OCI-LY3 (cell line): ENCODE data around the gene PLA2G4F.

Experiments used
- EZH2phosphoT487 ChIP-seq: fragments of 200-600 bp; shearing (Covaris generic); IDR thresholded peaks from 2 replicates; pipeline ENCODE4 v1.6.1; 2018; ENCODE audit warnings: antibody characterized with exemption, mixed run types, low read depth
- TF ChIP-seq, protein P1 (sequence below): fragments of 200-600, 300-600 bp; sonication (generic); IDR thresholded peaks from 2 replicates; pipeline ENCODE4 v1.5.1; 2014; ENCODE audit warnings: antibody characterized with exemption, low read length, low read depth

DNA sequence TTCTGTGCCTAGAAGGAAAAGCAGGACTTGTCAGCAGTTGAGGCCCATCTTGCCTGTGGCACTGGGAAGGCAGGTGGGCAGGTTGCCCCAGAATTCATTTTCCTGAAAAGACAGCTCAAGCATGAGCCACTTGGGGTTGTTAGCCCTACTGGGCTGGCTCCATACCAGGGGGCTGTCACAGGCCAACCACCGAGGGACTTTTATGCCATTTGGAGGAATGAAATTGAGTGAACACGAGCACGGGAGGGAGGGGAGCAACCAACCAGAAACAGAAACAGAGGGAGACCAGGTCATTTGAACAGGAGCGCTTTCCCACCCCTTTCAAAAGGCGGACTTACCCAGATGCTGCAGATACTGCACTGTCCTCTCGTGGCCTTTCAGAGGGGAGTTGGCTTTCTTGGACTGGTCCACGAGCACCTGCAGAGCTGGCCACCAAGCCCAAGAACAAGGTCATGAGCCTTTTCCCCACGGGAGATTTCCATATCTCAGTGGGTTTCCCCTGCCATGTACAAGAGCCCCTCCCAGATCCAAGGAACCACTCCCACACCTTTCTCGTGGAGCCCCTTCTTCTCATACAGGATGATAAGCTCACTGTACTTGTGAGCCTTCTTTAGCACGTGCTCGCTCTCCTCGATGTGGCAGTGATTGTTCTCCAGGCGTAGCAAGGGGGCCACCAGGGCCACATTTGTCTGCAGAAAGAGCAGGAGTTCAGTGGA, 9.9 kb upstream of the PLA2G4F start:
- TF ChIP-seq, protein P1, sequence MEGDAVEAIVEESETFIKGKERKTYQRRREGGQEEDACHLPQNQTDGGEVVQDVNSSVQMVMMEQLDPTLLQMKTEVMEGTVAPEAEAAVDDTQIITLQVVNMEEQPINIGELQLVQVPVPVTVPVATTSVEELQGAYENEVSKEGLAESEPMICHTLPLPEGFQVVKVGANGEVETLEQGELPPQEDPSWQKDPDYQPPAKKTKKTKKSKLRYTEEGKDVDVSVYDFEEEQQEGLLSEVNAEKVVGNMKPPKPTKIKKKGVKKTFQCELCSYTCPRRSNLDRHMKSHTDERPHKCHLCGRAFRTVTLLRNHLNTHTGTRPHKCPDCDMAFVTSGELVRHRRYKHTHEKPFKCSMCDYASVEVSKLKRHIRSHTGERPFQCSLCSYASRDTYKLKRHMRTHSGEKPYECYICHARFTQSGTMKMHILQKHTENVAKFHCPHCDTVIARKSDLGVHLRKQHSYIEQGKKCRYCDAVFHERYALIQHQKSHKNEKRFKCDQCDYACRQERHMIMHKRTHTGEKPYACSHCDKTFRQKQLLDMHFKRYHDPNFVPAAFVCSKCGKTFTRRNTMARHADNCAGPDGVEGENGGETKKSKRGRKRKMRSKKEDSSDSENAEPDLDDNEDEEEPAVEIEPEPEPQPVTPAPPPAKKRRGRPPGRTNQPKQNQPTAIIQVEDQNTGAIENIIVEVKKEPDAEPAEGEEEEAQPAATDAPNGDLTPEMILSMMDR, result no peak
- no peak for TF ChIP-seq EZH2phosphoT487
